PC-9 (cell line): ENCODE measurements around the gene TNS1.

Experiments
- EZH2 ChIP-seq: fragments of 200-600 bp; sonication (generic); IDR thresholded peaks from 2 replicates; pipeline ENCODE4 v1.8.0; 2017; ENCODE audit warnings: antibody characterized with exemption, low read depth
- TF ChIP-seq, protein P1 (sequence below): fragments of 200-600 bp; sonication (generic); conservative IDR thresholded peaks from 2 replicates; pipeline ENCODE4 v1.6.1; 2017; ENCODE audit warnings: mixed run types, antibody characterized with exemption, mild to moderate bottlenecking, moderate library complexity

DNA sequence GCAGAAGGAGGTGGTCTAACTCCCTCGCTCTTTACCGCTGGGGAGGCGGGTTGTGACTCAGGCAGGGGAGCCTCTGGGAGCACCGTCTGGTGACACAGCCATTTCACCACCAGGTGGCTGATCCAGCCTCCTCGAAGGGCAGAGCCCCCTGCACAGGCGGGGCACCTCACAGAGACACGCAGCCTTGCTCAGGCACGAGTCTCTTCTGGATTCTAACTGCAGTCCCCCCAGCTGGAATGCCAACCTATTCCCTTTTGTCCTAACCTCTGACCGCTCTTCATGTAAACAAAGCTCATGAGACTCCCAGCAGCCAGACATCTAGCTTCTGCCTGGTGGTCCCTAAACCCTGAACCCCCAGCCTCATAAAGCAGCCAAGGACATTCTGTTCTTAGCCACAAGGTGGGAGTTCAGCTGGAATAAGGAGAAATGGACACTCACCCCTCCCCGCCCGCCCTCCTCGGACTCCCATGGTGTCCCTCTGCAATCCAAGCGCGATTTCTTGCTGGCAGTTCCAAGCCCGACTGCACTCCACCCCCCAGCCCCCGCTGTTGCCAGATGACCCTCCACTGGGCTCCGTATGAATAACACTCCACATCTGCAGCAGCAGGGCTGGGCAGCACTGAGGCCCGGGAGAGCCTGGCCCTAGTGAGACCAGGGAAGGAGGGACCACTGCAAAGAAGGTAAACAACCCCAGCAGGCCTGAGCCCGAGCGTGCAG, 84.3 kb downstream of the TNS1 start:
- TF ChIP-seq, protein P1, sequence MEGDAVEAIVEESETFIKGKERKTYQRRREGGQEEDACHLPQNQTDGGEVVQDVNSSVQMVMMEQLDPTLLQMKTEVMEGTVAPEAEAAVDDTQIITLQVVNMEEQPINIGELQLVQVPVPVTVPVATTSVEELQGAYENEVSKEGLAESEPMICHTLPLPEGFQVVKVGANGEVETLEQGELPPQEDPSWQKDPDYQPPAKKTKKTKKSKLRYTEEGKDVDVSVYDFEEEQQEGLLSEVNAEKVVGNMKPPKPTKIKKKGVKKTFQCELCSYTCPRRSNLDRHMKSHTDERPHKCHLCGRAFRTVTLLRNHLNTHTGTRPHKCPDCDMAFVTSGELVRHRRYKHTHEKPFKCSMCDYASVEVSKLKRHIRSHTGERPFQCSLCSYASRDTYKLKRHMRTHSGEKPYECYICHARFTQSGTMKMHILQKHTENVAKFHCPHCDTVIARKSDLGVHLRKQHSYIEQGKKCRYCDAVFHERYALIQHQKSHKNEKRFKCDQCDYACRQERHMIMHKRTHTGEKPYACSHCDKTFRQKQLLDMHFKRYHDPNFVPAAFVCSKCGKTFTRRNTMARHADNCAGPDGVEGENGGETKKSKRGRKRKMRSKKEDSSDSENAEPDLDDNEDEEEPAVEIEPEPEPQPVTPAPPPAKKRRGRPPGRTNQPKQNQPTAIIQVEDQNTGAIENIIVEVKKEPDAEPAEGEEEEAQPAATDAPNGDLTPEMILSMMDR = no peak
- no peak for TF ChIP-seq EZH2
